GM12878 (cell line): Measurements from ENCODE around the gene CARD14. TPM values are rescaled to one million over a fixed set of nuclear protein-coding genes. Genes with fewer than 3 reads are reported as not detected.

Source experiments
- ATAC-seq: fragments of 200-7000 bp; cut with Tn5 transposase; 3 replicates; pipeline ENCODE4 v1.9.1; 2020; ENCODE audit warnings: mild to moderate bottlenecking, moderate library complexity
- BruUV-seq: library from RNA; stranded (reverse); fragments of 400-500 nt; replicated peaks from 2 replicates; lab custom pipeline; 2021; lab: Mats Ljungman, UMichigan
- CTCF ChIA-PET: fragments of 300-600 bp; sonication (Branson Sonifier 250); formaldehyde crosslinking; extraction: SDS; loops from one replicate; lab custom pipeline; 2021; ENCODE audit warnings: inconsistent platforms; lab: Yijun Ruan, JAX
- POLR2A ChIA-PET: fragments of 350-600 bp; formaldehyde crosslinking; extraction: SDS; loops from one replicate; lab custom pipeline; 2021; ENCODE audit warnings: inconsistent platforms; lab: Charles Lee
- RAD21 ChIA-PET: fragments of 300-600 bp; sonication (Branson Sonifier 250); formaldehyde crosslinking; loops from one replicate; lab custom pipeline; 2023; ENCODE audit warnings: antibody characterized with exemption; ENCODE audit not compliant: unreplicated experiment; lab: Charles Lee
- SMC1A ChIA-PET: fragments of 300-600 bp; sonication (Branson Sonifier 250); formaldehyde crosslinking; loops from one replicate; lab custom pipeline; 2023; ENCODE audit not compliant: unreplicated experiment, uncharacterized antibody; lab: Charles Lee
- DNase-seq: peaks from one replicate; pipeline ENCODE4 v3.0.0-alpha.2; 2011; ENCODE audit warnings: low read depth, low spot score
- FAIRE-seq: peaks from 3 replicates; lab custom pipeline; 2011; peaks lifted over from hg19 to GRCh38; lab: Jason Lieb, UNC
- H2AFZ ChIP-seq: 2 replicates; pipeline ENCODE4 v1.6.0; 2011; ENCODE audit warnings: low read depth, low read length, control low read depth; ENCODE audit not compliant: control insufficient read depth
- H3K27ac ChIP-seq: 2 replicates; pipeline ENCODE4 v1.5.1; 2011; ENCODE audit warnings: control low read depth; ENCODE audit not compliant: control insufficient read depth, insufficient read depth
- H3K27me3 ChIP-seq, 2 experiments: replicated peaks in 1 of 2; 2 replicates each; pipeline versions ENCODE4 v1.6.0 to v1.6.1; 2011; ENCODE audit warnings: low read length in 1 of 2; ENCODE audit not compliant: control insufficient read depth in 2 of 2, insufficient read depth in 2 of 2
- H3K36me3 ChIP-seq, 2 experiments: 2 replicates each; pipeline ENCODE4 v1.5.1; 2011; ENCODE audit warnings: low read length in 1 of 2; ENCODE audit not compliant: control insufficient read depth in 2 of 2, insufficient read depth in 2 of 2
- H3K4me1 ChIP-seq: 2 replicates; pipeline ENCODE4 v1.6.1; 2011; ENCODE audit warnings: mild to moderate bottlenecking, low read length, moderate library complexity, mixed read lengths; ENCODE audit not compliant: control insufficient read depth, insufficient read depth
- H3K4me2 ChIP-seq: 2 replicates; pipeline ENCODE4 v1.6.0; 2011; ENCODE audit warnings: control low read depth; ENCODE audit not compliant: control insufficient read depth, insufficient read depth
- H3K4me3 ChIP-seq: fragments of 200-600 bp; sonication (generic); 2 replicates; pipeline ENCODE4 v1.5.1; 2016
- H3K79me2 ChIP-seq: 2 replicates; pipeline ENCODE4 v1.6.0; 2011; ENCODE audit warnings: low read length; ENCODE audit not compliant: control insufficient read depth, insufficient read depth
- H3K9ac ChIP-seq: 2 replicates; pipeline ENCODE4 v1.8.0; 2011; ENCODE audit warnings: low read length, control low read depth, mixed read lengths; ENCODE audit not compliant: control insufficient read depth, insufficient read depth
- H3K9me3 ChIP-seq: replicated peaks from 3 replicates; pipeline ENCODE4 v1.5.1; 2011; ENCODE audit warnings: mild to moderate bottlenecking, low read length; ENCODE audit not compliant: control insufficient read depth, insufficient read depth
- H4K20me1 ChIP-seq: 2 replicates; pipeline ENCODE4 v1.6.0; 2011; ENCODE audit not compliant: control insufficient read depth, insufficient read depth
- BCLAF1 ChIP-seq: fragments of 450-650 bp; IDR thresholded peaks from 2 replicates; pipeline ENCODE4 v1.6.1; 2017; ENCODE audit warnings: antibody characterized with exemption, mild to moderate bottlenecking, moderate library complexity
- CHD4 ChIP-seq: fragments of 200-600 bp; sonication (generic); IDR thresholded peaks from 2 replicates; pipeline ENCODE4 v1.6.1; 2016; ENCODE audit warnings: mild to moderate bottlenecking
- E2F8 ChIP-seq: fragments of 450-650 bp; IDR thresholded peaks from 2 replicates; pipeline ENCODE4 v1.6.1; 2018; ENCODE audit warnings: mild to moderate bottlenecking, low read depth, moderate library complexity; ENCODE audit not compliant: partially characterized antibody
- ETV6 ChIP-seq, 2 experiments: fragments of 450-650 bp in 1 of 2; IDR thresholded peaks in 1 of 2; conservative IDR thresholded peaks in 1 of 2; 2 replicates each; pipeline ENCODE4 v1.6.1; 2014; ENCODE audit warnings: antibody characterized with exemption in 1 of 2, borderline replicate concordance in 1 of 2, low read depth in 1 of 2, mild to moderate bottlenecking in 1 of 2, moderate library complexity in 1 of 2
- NFXL1 ChIP-seq: fragments of 450-650 bp; IDR thresholded peaks from 2 replicates; pipeline ENCODE4 v1.6.1; 2017; ENCODE audit warnings: antibody characterized with exemption, mild to moderate bottlenecking, borderline replicate concordance
- NR2C2 ChIP-seq: IDR thresholded peaks from 2 replicates; pipeline ENCODE4 v1.6.1; 2011; ENCODE audit warnings: borderline replicate concordance, low read depth; ENCODE audit not compliant: control insufficient read depth, insufficient read length
- RCOR1 ChIP-seq: conservative IDR thresholded peaks from 2 replicates; pipeline ENCODE4 v1.6.1; 2012; ENCODE audit warnings: low read depth, low read length, improper control_type of control experiment
- ZNF24 ChIP-seq: fragments of 450-650 bp; IDR thresholded peaks from 2 replicates; pipeline ENCODE4 v1.6.1; 2017; ENCODE audit warnings: antibody characterized with exemption, mild to moderate bottlenecking
- WGBS: methylation state at CpG from one replicate; pipeline ENCODE4 v1.1.6; 2016; ENCODE audit warnings: low lambda C conversion rate; ENCODE audit not compliant: insufficient replicate concordance, insufficient coverage; ENCODE audit errors: missing lambda C conversion rate; 5-methylcytosine and 5-hydroxymethylcytosine counted together
- in situ Hi-C: fragments of 300-500 bp; cut with MboI; formaldehyde crosslinking; loops from 9 replicates; pipeline ENCODE4 v1.14.3; 2018; ENCODE audit warnings: mixed read lengths
- intact Hi-C: fragments of 100-400 bp; cut with micrococcal nuclease; formaldehyde crosslinking; loops from one replicate; pipeline ENCODE4 v1.14.2; 2022; ENCODE audit not compliant: unreplicated experiment
- polyA plus RNA-seq, 11 experiments: library from polyadenylated mRNA; depleted of rRNA in 4 of 11; unstranded in 6 of 11; stranded (reverse) in 5 of 11; fragments of >200 nt; fragmentation: Nextera tagmentation in 4 of 11; fragmentation: Illumina TruSeq in 1 of 11; extraction: Ambion mirVana in 4 of 11; extraction: Trizol in 1 of 11; gene quantifications; 1 replicate in 1 of 11; 2 replicates in 10 of 11; pipeline versions ENCODE4 v1.2.1 to v1.2.3, GENCODE V29; 2011 to 2016; ENCODE audit warnings: inconsistent platforms in 2 of 11, missing spikeins in 2 of 11, low read depth in 1 of 11
- total RNA-seq, 4 experiments: library from RNA; depleted of rRNA in 3 of 4; stranded (reverse); fragments of >200 nt in 3 of 4; fragmentation: Illumina TruSeq in 1 of 4; extraction: Trizol in 1 of 4; gene quantifications; 2 replicates each; pipeline versions ENCODE4 v1.2.1 to v1.2.3, GENCODE V29; 2013 to 2021

The CARD14 gene
- total and polyA plus RNA-seq, 10 of the 15 experiments (the other 5 are each of a cell fraction or from before 2014, with no cell fraction given), result 0.08 to 0.15 TPM; not detected in 8

- H3K4me3 ChIP-seq, result no peak overlapping the region
- BruUV-seq, result no TSS peak
- ChIA-PET RAD21 (no interaction called here), SMC1A (no interaction called here), CTCF (interaction anchor here (0.6 kb wide), 1 partner anchor 204 kb away, joined by 4 read pairs; no protein-coding TSS in a partner anchor), POLR2A (no interaction called here)
- WGBS, result 70% methylated on average over 16 of the region's 23 CpGs
- intact Hi-C loops, result loop anchor here (10.0 kb wide), 2 partner anchors 145 to 175 kb away; no protein-coding TSS in a partner anchor
- TF ChIP-seq NFXL1 (no peak), BCLAF1 (no peak)
- in situ Hi-C loops, result no loop called here
- no peaks in the 10 kb centered on the region for H3K4me1 ChIP-seq
- H3K9me3 ChIP-seq, result peaks cover 2% of the 10 kb centered on the region; the same call in 1 of the 3 replicates
- no peaks in the 10 kb centered on the region for H3K79me2 ChIP-seq
- H3K27ac ChIP-seq, result no peak overlapping the region
- H3K4me2 ChIP-seq, result no peak overlapping the region
- ATAC-seq (no peak), FAIRE-seq (no peak), DNase-seq (no peak)
- no peaks in the 10 kb centered on the region for H3K36me3 ChIP-seq
- H3K9ac ChIP-seq, result no peak overlapping the region
- H2AFZ ChIP-seq, result no peak overlapping the region
- H4K20me1 ChIP-seq, result no peaks in the 10 kb centered on the region
- H3K27me3 ChIP-seq, result no peaks in the 10 kb centered on the region; a peak in 1 of 4 replicates
These were observed 19.8 kb downstream of the CARD14 start for GRCh38 chr17:80189611-80190010.

GRCh38 chr17:80190716-80191115 is 20.9 kb downstream of the CARD14 start:
- H3K4me3 ChIP-seq, result no peak overlapping the region
- no peak overlapping the region for H3K4me2 ChIP-seq
- no peak for ATAC-seq
- H3K9ac ChIP-seq, result no peak overlapping the region
- ChIA-PET RAD21 (no interaction called here), SMC1A (no interaction called here), CTCF (interaction anchor here (0.6 kb wide), 1 partner anchor 238 kb away, joined by 4 read pairs; no protein-coding TSS in a partner anchor), POLR2A (no interaction called here)
- no peaks in the 10 kb centered on the region; a peak in 1 of 4 replicates for H3K27me3 ChIP-seq
- no peaks in the 10 kb centered on the region for H3K79me2 ChIP-seq
- in situ Hi-C loops, result no loop called here
- 58% methylated on average over 10 of the region's 10 CpGs for WGBS
- H3K36me3 ChIP-seq, result no peaks in the 10 kb centered on the region
- H3K27ac ChIP-seq, result no peak overlapping the region
- peaks cover 2% of the 10 kb centered on the region; the same call in 1 of the 3 replicates for H3K9me3 ChIP-seq
- no peak overlapping the region for H2AFZ ChIP-seq
- H4K20me1 ChIP-seq, result no peaks in the 10 kb centered on the region
- intact Hi-C loops, result loop anchor here (10.0 kb wide), 2 partner anchors 144 to 174 kb away; no protein-coding TSS in a partner anchor
- no peaks in the 10 kb centered on the region for H3K4me1 ChIP-seq
- no peak for FAIRE-seq
- BruUV-seq, result no TSS peak
- DNase-seq, result no peak
- TF ChIP-seq ETV6 (conservative IDR thresholded peaks at IDR 0.05 in 1 of 2, IDR thresholded peaks at IDR 0.05 in 1 of 2; ENCODE audit: borderline replicate concordance in 1 of 2, low read depth in 1 of 2) (no peak), E2F8 (no peak), CHD4 (no peak), RCOR1 (no peak), NR2C2 (no peak), ZNF24 (no peak)
